DMS114 treated with DMSO at 0.1 percent for 48 hours (cell line): ENCODE measurements around the gene SBNO2.

Source experiments
- DNase-seq: peaks from one replicate; lab custom pipeline; 2025; ENCODE audit not compliant: unreplicated experiment; lab: John Stamatoyannopoulos, UW

SBNO2 gene

GRCh38 chr19:1076046-1076386 lies 98.1 kb downstream of the SBNO2 start:
- no peak for DNase-seq

DNA sequence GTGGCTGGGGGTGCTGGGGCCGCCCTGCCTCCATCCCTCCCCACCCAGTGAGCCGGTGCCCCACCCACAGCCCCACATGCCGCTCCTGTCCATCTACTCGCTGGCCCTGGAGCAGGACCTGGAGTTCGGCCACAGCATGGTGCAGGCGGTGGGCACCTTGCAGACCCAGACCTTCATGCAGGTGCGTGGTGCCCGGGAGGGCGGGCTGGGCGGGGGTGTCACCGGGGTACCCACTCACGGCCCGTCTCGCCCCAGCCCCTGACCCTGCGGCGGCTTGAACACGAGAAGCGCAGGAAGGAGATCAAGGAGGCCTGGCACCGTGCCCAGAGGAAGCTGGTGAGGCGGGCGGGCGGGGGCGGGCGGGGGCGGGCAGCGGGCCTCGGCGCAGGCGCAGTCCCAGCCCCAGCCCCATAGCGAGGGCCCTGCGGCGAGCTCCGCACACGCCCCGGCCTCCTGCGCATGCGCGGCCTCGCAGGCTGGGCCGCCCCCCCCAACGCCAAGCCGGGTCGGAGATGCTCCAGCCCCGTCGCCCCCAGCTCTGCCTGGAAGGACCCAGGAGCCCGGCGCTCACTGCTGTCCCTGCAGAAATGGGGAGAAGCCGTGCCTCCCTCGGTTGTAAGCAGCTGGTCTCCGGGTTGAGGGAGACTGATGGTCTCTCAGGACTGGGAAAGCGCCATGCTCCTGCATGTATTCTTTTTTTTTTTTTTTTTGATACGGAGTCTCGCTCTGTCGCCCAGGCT lies 99.4 kb downstream of the SBNO2 start:
- DNase-seq: peak; percentile 49

DNA sequence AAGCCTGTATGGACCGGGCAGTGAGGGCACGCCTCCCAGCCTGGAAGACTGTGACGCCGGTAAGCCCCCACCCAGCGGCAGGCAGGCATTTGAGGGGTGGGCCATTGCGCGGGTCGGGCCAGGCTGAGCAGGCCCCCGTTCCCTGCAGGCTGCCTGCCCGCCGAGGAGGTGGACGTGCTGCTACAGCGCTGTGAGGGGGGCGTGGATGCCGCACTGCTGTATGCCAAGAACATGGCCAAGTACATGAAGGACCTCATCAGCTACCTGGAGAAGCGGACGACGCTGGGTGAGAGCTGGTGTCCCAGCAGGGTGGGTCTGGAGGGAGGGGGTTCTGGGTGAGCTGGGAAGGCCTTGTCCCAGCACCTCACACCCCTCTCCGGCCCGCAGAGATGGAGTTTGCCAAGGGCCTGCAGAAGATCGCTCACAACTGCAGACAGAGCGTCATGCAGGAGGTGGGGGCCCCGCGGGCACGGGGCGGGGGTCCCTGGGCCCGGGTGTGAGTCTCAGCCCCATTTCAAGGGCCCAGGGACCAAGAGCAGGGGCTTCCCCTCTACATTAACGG lies 100.0 kb downstream of the SBNO2 start:
- no peak for DNase-seq

DNA sequence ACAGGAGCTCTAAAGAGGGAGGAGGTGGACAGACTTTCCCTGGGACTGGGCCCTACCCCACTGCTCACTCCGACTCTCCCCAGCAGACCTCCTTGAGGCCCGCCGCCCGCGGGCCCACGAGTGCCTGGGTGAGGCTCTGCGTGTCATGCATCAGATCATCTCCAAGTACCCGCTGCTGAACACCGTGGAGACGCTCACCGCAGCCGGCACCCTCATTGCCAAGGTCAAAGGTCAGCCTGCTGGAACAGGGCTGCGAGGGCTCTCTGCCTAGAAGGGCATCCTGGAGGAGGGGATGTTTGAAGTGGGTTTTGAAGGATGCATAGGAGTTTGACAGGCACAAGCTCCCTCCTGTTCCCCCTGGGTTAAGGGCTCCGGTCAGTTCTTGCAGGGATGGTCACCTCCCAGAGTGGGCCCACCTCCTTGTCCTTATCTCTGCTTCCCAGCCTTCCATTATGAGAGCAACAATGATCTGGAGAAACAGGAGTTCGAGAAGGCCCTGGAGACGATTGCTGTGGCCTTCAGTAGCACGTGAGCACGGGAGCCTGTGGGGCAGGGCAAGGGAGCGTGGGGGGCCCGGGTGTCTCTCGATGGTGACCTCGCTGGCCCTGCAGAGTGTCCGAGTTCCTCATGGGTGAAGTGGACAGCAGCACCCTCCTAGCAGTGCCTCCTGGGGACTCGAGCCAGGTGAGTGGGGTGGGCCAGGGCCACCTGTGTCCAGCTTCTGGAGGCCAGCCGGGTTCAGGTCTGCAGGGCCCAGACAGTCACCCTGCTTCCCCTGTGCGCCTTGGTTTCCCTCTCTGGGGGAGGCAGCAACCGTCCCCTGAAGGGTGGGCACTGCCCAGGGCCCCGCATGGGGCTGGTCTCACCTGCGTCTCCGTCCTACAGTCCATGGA lies 100.8 kb downstream of the SBNO2 start:
- no peak for DNase-seq

DNA sequence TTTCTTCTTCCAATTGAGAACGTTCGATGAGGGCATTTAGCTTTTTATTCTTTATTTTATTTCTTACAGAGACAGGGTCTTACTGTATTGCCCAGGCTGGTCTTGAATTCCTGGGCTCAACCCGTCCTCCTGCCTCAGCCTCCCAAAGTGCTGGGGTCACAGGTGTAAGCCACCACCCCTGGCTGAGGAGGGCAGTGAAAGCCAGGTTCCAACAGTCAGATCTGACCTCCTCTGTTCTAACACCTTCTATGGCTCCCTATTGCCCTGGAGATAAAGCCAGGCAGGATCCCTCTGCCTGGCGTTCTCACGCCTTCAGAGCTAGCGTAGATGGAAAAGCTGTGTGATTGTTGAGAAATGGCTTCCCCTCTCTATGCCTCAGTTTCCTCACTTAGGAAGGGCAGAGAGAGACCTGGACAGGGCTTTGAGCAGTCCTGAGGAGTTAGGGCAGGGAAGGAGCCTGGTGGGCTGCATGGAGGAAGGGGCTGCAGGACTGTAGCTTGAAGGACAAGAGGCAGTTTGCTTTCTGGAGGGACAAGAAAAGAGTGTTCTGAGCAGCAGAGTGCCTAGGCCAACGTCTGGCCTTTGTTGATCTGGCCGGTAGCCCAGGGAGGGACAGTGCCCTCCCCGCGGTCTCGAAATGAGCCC lies 101.6 kb downstream of the SBNO2 start:
- DNase-seq: no peak

DNA sequence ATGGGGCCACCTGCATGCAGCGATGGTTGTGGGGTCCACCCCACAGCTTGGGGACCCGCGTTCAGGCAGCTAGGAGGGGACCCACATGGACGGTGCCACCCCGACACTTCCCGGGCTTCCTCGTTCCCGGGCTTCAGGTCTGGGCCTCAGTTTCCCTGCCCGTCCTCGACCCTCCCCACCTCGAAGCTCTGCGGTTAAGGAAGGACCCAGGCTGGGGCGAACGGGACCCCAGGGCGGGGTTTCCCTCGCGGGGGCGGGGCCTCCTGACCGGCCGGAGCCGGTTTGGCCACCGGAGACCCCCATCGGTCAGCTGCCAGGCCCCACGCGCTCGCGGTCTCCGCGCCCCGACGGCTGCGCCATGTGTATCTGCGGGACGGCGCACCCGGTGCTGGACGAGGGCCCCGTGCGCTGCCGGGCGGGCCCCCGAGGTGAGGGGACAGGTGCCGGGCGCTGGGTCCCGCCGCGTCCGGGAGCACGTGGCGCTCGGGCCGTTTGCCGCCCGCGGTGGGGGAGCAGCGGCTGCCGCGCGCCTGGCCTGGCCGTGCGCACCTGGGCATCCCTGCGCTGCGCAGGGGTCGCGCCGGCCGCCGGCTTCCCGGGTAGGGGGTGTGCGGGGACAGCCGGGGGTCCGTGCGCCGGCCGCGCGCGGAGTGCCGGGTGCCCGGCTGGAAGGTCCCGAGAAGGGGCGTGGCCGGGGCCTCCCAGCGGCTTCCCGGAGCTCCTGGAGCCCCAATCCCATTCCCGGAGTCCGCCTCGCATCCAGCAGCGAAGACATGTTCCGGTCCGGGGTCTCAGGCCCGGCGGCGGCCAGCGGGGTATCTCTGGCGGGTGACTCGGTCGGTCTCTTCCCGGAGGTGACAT lies 102.9 kb downstream of the SBNO2 start:
- DNase-seq: peak; percentile 28

GRCh38 chr19:1070576-1070930 lies 103.5 kb downstream of the SBNO2 start:
- no peak for DNase-seq

DNA sequence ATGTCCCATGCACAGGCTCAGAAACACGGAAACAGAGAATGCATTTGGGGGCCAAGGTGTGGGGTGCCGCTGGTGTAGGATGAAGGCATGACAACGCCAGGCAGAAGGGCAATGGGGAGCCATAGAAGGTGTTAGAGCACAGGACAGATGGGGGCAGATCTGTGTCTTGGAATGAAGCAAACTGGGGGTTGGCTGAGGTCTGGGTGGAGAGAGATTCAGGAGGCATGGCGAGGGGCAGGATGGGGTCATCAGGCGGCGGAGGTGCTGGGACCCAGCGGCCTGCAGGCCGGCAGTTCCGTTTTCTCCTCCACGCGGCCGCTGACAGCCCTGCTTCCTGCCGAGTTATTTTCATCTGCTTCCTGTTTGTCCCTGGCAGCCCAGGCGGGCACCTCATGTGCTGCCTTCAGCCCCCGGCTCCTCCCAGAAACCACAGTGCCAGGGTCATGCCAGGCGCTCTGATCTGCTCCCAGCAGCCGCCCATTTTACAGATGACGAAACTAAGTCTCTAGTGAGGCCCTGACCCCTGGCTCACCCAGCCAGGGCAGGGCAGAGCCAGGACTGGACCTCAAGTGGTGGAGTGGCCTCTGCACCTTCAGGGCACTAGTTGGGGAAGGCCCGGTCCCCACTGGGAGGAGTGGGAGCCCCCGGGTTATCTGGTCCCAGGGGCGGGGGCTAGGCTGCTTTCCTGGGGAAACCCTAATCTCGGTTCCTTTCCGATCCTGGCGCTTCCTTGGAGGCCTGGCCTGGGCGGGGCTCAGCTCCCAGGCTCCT lies 104.9 kb downstream of the SBNO2 start:
- DNase-seq: no peak

- DNase-seq: no peak
Observed at GRCh38 chr19:1068009-1069001, 105.8 kb downstream of the SBNO2 start.

GRCh38 chr19:1067341-1067957 lies 106.6 kb downstream of the SBNO2 start:
- DNase-seq: no peak

- DNase-seq: no peak
Observed at GRCh38 chr19:1066748-1067340, 107.2 kb downstream of the SBNO2 start, which contains the start of gene ARHGAP45. Gene ARHGAP45 (plus strand): TSS chr19:1067167. CDS start chr19:1067406, 239 bp downstream.

DNA sequence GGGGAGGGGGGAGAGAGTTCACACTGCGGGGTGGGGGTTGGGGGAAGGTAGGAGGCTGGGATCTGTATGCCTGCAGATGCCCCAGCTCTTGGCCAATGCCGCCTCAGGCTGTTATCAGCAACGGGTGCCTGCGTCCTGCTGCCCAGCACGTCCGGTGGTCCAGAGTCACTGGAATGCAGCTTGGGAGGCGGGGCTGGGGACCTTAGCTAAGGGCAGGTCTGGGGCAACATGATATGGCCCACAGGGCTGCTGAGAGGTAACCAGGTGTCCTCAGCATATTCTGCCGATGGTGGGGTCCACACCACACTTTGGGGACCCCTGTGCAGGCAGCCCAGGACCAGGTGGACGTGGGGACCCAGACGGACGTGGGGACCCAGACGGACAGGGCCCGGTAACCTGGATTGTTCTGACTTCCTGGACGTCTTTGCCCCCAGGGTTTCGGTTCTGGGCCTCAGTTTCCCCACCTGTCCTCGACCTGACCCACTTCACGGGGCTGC lies 107.8 kb downstream of the SBNO2 start:
- DNase-seq: no peak

DNA sequence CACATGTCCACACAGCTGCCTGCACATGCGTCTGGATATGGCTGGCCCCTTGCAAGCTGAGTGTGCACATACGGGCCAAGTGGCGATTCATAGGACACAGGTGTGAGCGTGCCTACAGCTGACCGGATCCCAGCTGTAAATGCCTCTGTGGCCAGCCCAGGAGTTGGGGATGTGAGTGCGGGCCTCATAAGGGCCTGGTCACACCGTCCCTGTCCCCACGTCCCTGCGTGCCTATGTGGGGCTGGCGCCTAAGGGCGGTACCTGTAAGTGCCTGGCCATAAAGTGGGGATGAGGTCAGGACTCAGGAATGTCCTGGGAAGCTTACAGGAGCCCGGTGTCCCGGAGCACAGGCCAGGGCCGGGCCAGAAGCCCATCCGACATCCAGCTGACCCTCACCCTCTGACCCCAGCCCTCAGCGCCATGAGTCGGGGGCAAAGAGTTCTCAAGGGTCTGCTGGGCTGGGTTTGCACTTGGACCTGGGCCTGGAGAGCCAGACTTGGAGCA lies 108.4 kb downstream of the SBNO2 start:
- DNase-seq: no peak

GRCh38 chr19:1064661-1065605 lies 109.1 kb downstream of the SBNO2 start:
- no peak for DNase-seq

DNA sequence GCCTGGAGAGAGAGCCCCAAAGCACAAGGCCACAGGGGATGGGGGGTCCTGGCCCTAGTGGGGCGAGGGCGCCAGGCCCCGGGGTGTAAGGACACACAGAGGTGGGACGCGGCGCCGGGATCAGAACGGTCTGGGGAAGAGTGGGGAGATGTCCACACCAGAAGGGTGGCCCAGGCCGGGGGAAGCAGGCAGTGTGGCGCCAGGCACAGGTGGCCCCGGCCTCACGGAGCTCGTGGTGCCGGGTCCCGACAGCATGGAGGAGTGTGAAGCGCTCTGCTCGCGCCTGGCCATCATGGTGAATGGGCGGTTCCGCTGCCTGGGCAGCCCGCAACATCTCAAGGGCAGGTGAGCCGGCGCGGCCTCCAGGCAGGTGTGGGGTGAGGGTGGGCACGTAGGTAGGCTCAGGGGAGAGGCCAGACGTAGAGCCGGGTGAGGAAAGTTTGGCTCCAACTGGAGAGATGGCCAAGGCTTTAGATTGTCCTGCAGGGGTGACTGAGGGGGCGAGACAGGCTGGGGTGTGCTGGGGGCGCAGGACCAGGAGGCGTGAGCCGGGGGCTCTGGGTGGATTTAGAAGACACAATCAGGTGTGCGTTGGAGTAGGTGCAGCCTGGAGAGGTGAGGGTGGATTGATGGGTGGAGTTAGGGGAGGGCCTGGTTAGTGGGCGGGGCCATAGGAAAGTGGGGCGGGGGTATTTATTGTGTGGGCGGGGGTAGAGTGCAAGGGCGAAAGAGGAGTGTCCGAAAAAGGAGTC lies 110.0 kb downstream of the SBNO2 start:
- no peak for DNase-seq
